Stimulated activated naive CD8-positive, alpha-beta T cell treated with anti-CD3 and anti-CD28 coated beads, Interleukin-15, amount 100 ng/mL, for 72 hours (primary cell): ENCODE results near the gene PCOLCE2.
"Not testable (repeated sequence)": the region's sequence is repeated elsewhere in the genome, so short reads cannot be mapped to it uniquely, and the experiment has no call there.

Experiments
- ATAC-seq: fragments of 150-1000 bp; cut with Tn5 transposase; 2 replicates; pipeline ENCODE4 v1.10.0; 2021; ENCODE audit warnings: mild to moderate bottlenecking, moderate library complexity
- DNase-seq, 2 donors: peaks; one replicate each; pipeline ENCODE4 v3.0.0; 2021 to 2022
- H3K27ac Mint-ChIP-seq, 2 donors: one replicate each; pipeline ENCODE4 v1.8.0; 2022; ENCODE audit warnings: mild to moderate bottlenecking in 2 of 2, mixed read lengths in 2 of 2, moderate library complexity in 2 of 2
- H3K27me3 Mint-ChIP-seq: one replicate; pipeline ENCODE4 v1.8.0; 2022; ENCODE audit warnings: mixed read lengths
- H3K4me1 Mint-ChIP-seq: one replicate; pipeline ENCODE4 v1.8.0; 2022; ENCODE audit warnings: mild to moderate bottlenecking, mixed read lengths
- H3K4me3 Mint-ChIP-seq, 2 donors: one replicate each; pipeline ENCODE4 v1.8.0; 2022; ENCODE audit warnings: mild to moderate bottlenecking in 2 of 2, mixed read lengths in 2 of 2, moderate library complexity in 1 of 2
- H3K9me3 Mint-ChIP-seq, 2 donors: one replicate each; pipeline ENCODE4 v1.8.0; 2022; ENCODE audit warnings: mixed read lengths in 2 of 2

Gene PCOLCE2

DNA sequence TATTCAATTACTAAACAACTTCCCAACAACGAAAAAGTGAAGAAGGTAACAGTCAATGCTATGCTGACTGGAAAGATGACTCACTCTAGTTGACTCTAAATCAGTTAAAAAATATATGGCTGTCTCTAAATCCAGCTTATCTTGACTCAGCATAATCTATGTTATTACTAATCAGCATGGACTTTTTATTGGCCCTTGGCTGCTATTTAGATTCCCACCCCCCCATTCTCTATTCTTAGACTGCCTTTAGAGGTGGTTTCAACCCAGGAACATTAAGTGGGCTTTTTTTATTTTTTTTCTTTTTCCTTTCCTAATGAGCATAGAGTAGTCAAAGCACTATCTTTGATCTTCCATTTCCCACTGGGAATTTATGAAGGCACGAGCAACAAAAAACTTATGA is 1.9 kb downstream of the PCOLCE2 start:
- peaks cover 75% of the 10 kb centered on the region for H3K27me3 Mint-ChIP-seq
- H3K4me1 Mint-ChIP-seq = peaks cover 14% of the 10 kb centered on the region
- no peak overlapping the region for H3K27ac Mint-ChIP-seq
- no peak overlapping the region for H3K4me3 Mint-ChIP-seq
- DNase-seq = no peak
- no peaks in the 10 kb centered on the region for H3K9me3 Mint-ChIP-seq
- no peak for ATAC-seq

DNA sequence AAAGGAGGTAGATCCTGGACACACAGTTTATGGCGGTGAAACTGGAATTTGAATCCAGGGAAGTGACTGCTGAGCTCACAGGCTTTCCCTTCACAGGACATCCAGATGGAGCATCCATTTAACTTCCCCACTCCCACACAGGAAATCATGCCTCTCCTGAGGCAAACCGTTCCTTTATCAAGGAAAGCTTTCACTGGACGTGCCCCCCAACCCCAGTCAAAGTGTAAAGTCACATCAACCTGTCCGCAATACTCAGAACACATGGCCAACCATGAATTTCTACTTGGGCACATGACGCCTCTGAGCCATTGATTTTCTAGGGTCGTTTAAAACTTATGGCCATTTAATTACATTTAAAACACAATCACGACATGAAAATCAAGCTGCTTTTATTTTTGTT is 2.9 kb downstream of the PCOLCE2 start:
- Mint-ChIP-seq H3K27me3 (peaks cover 71% of the 10 kb centered on the region), H3K9me3 (no peaks in the 10 kb centered on the region), H3K4me3 (no peak overlapping the region), H3K4me1 (peaks cover 14% of the 10 kb centered on the region), H3K27ac (no peak overlapping the region)
- ATAC-seq (no peak), DNase-seq (no peak)

DNA sequence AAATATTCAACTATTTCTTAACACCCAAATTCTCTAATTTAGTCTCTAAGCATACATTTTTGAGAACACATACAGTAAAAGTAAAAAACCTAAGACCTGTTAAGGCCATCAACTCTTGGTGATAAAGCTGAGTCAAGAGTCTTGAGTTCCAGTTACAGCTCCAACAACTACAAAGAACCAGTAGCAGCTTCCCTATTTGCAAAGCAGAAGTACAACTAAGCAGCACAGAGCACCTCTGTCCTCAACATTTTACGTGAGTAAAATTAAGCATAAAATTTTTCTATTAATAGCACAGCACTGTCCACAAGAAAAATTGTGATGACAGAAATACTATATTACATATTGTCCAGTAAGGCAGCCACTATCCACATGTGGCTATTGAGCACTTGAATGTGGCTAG is 4.4 kb downstream of the PCOLCE2 start:
- ATAC-seq (no peak), DNase-seq (no peak)
- Mint-ChIP-seq H3K27ac (no peak overlapping the region), H3K9me3 (no peaks in the 10 kb centered on the region), H3K27me3 (peaks cover 62% of the 10 kb centered on the region), H3K4me3 (no peak overlapping the region), H3K4me1 (peaks cover 13% of the 10 kb centered on the region)

DNA sequence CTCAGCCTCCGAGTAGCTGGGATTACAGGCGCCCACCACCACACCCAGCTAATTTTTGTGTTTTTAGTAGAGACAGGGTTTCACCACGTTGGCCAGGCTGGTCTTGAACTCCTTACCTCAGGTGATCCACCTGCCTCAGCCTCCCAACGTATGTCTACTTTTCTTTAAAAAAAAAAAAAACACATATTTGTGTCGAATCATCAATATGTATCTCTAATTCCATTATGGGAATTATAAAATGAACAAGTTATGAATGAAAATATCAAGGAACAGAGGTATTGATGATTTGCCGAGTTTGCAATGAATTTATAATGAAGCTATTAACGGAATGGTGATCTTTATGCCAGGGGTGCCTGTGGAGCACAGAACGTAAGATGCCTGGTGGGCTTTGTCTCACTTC is 5.3 kb downstream of the PCOLCE2 start:
- H3K4me1 Mint-ChIP-seq, H3K9me3 Mint-ChIP-seq, DNase-seq, H3K27ac Mint-ChIP-seq, H3K4me3 Mint-ChIP-seq, ATAC-seq: not testable (repeated sequence)
- H3K27me3 Mint-ChIP-seq = peaks cover 56% of the 10 kb centered on the region

DNA sequence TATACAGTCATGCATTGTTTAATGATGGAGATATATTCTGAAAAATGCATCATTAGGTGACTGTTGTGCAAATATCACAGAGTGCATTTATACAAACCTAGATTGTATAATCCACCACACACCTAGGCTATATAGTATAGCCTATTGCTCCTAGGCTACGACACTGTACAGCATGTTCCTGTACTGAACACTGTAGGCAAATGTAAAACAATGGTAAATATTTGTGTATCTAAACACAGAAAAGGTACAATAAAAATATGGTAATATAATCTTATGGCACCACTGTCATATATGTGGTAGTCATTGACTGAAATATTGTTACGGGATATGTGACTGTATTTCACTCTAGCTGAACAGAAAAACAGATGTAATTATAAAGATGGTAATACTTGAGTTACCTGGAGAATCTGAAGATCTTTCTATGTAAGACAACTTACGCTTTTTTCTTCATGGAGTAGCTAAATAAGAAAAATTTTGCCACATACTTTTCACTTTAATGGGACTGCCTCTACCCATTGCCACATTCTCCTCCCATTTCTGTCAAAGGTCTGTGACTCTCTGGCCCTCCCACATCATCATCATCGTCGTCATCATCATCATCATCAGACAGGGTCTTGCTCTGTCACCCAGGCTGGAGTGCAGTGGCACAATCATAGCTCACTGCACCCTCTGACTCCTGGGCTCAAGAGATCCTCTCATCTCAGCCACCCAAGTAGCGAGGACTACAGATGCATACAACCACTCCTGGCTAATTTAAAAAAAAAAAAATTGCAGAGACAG is 7.2 kb downstream of the PCOLCE2 start:
- Mint-ChIP-seq H3K27ac (no peak overlapping the region), H3K4me3 (no peak overlapping the region), H3K9me3 (no peaks in the 10 kb centered on the region), H3K4me1 (no peaks in the 10 kb centered on the region), H3K27me3 (peaks cover 43% of the 10 kb centered on the region)
- DNase-seq (no peak), ATAC-seq (no peak)

DNA sequence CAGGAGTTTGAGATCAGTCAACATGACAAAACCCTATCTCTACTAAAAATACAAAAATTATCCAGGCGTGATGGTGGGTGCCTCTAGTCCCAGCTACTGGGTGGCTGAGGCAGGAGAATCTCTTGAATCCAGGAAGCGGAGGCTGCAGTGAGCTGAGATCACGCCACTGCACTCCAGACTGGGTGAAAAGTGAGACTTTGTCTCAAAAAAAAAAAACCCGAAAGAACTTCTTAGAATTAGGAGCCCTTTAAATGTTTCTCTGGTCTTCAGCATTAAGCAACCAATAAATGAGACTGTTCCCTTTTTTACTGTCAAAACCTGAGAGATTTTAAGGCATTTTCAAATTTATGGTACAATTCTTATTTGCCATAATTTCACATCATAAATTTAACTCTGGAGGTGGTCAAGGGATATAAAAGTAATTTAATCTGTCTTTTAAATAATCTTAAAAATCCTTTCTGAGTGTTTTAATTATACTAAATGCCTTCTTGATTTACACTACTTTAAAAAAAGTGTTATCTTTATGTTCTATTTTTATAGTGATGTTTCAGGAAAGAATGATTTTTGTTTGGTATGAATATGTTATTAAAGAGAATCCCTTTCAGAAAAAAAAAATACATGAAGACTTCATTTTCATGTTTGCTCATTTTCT is 10.1 kb downstream of the PCOLCE2 start:
- H3K27ac Mint-ChIP-seq = no peak overlapping the region
- no peak overlapping the region for H3K4me3 Mint-ChIP-seq
- peaks cover 8% of the 10 kb centered on the region for H3K4me1 Mint-ChIP-seq
- DNase-seq (no peak), ATAC-seq (no peak)
- H3K9me3 Mint-ChIP-seq = no peaks in the 10 kb centered on the region
- peaks cover 19% of the 10 kb centered on the region for H3K27me3 Mint-ChIP-seq

DNA sequence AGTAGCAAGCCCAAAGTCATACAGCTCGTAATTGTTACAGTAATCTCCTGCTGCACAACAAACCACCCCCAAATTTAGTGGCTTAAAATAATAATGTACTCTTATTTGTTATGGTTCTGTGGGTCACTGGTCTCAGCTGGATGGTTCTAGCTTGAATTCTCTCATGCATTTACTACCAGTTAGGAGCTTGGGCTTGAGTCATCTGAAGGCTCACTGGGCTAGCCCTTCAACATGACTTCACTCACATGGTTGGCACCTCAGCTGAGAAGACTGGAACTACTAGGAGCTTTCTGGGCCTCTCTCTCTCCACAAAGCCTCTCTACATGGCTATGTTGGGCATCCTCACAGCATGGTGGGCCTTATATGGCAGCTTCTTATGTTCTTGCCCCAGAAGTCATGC is 12.5 kb downstream of the PCOLCE2 start:
- H3K4me3 Mint-ChIP-seq = no peak overlapping the region
- no peak overlapping the region for H3K27ac Mint-ChIP-seq
- no peaks in the 10 kb centered on the region for H3K9me3 Mint-ChIP-seq
- DNase-seq (no peak), ATAC-seq (no peak)
- H3K4me1 Mint-ChIP-seq = peaks cover 8% of the 10 kb centered on the region
- peaks cover 9% of the 10 kb centered on the region for H3K27me3 Mint-ChIP-seq

DNA sequence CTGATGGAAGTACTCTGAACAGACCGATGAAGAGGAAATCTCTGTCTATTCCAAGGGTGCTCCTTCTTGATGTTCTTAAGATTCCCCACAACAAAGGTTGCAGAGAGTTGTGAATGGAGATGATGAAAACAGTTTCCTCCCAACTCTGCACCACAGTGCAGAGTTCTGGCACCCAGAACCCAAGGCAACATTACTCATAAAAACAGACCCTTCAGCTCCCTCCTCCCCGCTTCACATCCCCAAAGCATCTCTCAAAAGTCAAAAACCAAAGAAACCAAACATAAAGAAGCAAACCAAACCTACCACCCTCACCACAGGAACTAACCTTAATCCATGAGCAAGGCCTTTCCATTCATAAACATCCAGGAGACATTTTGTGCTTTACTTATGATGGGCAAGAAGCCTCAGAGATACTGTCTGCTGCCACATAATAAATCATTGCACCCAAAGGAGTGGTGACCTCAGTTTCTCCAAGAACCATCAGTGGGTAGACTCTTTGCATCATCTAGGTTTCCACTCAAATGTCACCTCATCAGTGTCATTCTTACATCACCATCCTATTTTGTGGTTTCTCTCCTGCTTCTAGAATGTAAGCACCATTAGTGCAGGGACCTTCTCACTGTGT is 13.2 kb downstream of the PCOLCE2 start:
- peak overlapping the region; percentile 1 to 23 for H3K27ac Mint-ChIP-seq
- peaks cover 8% of the 10 kb centered on the region for H3K4me1 Mint-ChIP-seq
- no peaks in the 10 kb centered on the region for H3K9me3 Mint-ChIP-seq
- H3K4me3 Mint-ChIP-seq = peak overlapping the region in 1 of 2 donors; percentile 4
- H3K27me3 Mint-ChIP-seq = peaks cover 15% of the 10 kb centered on the region
- ATAC-seq (peak; percentile 85), DNase-seq (peak in 1 of 2 donors; percentile 20)

DNA sequence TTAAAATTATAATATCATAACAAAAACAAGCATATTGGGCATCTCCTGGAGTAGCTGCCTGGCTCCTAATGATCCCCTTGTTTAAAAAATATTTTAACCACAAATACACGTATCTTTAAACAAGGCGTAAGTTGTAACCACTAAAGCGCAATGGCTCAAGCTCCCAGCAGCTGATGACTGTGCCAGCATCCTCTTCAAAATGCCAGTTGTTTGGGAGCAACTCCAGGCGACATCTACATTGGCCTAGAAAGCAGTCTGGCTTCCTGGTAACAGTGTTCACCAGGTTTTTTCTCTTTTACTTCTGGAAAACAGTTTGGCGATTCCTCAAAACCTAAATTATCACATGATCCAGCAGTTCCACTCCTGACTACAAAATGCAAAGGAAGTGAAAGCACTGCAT is 13.8 kb downstream of the PCOLCE2 start:
- no peaks in the 10 kb centered on the region for H3K9me3 Mint-ChIP-seq
- peaks cover 8% of the 10 kb centered on the region for H3K4me1 Mint-ChIP-seq
- H3K27ac Mint-ChIP-seq = no peak overlapping the region
- no peak for DNase-seq
- ATAC-seq = no peak
- H3K27me3 Mint-ChIP-seq = peaks cover 16% of the 10 kb centered on the region
- H3K4me3 Mint-ChIP-seq = no peak overlapping the region

DNA sequence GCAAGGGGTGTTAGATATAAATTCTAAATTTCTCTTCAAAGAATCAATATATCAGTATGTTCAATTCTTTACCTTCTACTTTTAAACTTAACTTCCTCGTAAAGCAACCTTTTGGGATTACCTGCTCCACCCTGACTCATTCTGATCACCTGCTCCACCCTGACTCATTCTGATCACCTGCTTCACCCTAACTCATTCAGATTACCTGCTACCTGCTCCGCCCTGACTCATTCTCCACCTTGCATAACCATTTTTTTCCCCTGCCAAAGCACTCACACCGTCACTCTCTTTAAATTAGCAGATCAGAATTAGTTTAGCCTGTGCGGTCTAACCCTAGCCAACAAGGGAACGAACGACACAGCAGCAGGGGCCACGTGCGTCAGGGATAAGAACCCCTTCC is 20.5 kb downstream of the PCOLCE2 start:
- not testable (repeated sequence) for H3K27me3 Mint-ChIP-seq, H3K4me1 Mint-ChIP-seq, H3K4me3 Mint-ChIP-seq, H3K9me3 Mint-ChIP-seq, ATAC-seq, DNase-seq
- peak overlapping the region in 1 of 2 donors; percentile 0 for H3K27ac Mint-ChIP-seq

DNA sequence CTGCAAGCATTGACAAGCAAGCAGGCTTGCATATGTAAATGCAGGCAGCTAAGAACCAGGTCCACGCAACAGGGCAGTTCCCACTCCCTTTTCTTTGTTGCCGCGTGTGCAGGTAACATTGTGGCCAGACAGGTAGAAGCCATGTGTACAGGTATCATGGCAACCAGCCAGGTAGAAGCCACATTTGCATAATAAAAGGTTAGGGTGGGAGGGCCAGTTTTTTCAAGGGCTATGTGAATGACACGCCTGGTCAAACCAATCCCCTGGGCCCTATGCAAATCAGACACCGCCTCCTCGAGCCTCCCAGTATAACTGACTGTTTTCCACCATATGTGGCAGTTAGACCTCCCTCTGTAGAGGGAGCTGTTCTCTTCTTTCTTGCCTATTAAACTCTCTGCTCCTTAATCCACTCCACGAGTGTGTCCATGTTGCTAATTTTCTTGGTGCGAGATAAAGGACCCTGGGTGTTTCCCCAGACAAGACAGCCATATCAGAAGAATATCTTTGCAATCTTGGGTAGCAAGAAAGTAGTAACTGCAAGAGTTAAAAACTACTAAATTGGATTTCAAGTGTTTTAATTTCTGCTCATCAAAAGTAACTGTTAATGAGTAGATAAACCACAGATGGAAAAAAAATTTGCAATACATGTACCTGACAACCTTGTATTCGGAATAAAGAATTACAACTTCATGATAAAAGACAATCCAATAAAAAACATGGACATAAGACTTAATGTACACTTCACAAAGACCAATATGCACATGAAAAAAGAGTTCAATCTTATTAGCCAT is 21.8 kb downstream of the PCOLCE2 start:
- Mint-ChIP-seq H3K4me3 (no peak overlapping the region), H3K27me3 (peaks cover 8% of the 10 kb centered on the region), H3K9me3 (no peaks in the 10 kb centered on the region), H3K27ac (no peak overlapping the region), H3K4me1 (peaks cover 12% of the 10 kb centered on the region)
- ATAC-seq = no peak
- no peak for DNase-seq

DNA sequence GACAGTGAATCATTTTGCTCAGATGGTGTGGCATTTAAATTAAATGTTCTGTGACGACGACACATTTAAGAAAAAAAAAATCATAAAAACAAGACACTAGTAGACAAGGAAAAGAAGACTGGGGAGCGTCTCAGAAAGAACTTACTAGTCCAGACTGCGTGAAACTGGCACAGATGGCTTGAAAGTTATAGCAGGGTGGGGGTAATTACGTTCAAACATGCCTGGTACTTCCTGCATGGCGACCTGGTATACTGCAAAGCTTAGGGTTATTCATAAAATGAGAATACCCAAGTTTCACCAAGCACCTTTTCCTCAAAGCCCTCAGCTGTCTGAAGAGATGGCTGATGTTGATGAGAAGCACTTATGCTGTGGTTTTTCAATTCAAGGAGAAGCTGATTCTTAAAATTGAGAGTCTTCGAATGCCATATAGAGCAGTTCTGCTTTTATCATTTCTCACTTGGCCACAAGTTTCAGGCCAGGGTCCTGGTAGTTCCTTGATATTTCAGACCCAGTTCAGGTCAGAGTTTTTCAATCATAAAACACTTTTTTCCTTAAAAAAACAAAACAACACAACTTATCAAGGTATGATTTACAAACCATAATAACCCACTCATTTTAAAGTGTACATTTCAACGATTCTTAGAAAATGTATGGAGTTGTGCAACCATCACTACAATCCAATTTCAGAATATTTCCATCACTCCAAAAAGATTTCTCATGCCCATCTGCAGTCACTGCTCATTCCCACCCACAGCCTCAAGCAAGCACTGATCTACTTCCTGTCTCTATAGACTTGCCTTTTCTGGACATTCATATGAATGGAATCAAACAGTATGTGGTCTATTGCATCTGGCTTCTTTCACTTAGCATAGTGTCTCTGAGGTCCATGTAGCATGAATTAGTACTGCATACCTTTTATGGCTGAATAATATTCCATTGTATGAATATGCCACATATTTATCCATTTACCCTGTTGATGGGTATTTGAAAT is 24.7 kb downstream of the PCOLCE2 start:
- no peak for ATAC-seq
- no peaks in the 10 kb centered on the region for H3K9me3 Mint-ChIP-seq
- peaks cover 12% of the 10 kb centered on the region for H3K4me1 Mint-ChIP-seq
- peaks cover 20% of the 10 kb centered on the region for H3K27me3 Mint-ChIP-seq
- DNase-seq = no peak
- H3K27ac Mint-ChIP-seq = no peak overlapping the region
- no peak overlapping the region for H3K4me3 Mint-ChIP-seq

DNA sequence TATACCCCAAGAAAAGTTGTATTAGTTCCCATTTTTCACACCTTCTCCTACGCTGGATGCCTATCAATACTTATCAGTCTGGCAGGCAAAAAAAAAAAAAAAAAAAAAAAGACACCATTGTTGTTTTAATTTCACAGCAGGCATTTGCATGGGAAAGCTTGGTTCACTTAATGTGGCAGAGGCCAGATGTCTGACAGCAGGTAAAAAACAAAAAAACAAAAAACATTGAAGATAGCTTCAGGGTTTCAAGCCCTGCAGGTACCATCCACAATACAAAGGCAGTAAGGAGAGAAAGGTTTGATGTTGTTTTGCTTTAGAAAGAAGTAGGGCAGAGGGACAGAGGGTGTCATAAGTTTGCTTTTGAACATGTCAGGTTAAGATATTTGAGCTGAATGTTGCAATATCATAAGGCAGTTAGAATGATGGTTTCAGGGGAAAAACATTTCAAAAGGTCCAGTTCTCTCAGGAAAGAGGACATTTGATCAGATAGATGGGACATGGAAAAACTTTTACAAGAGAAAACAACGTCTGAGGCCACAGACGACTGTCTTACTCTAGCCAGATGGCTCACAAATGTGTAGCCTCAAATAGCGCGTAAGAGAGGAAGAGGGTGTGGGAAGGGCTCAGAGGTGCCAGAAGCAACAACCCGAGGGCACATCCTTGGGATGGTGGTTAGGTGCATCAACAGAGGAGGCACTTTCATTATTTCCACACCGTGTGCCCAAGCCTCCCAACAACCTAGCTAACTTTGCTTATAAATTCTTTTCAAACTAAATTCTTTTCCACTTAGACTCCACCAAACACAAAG is 25.7 kb downstream of the PCOLCE2 start:
- no peaks in the 10 kb centered on the region for H3K9me3 Mint-ChIP-seq
- H3K27me3 Mint-ChIP-seq = peaks cover 22% of the 10 kb centered on the region
- H3K4me1 Mint-ChIP-seq = peaks cover 12% of the 10 kb centered on the region
- ATAC-seq (peak; percentile 52), DNase-seq (no peak)
- H3K4me3 Mint-ChIP-seq = peak overlapping the region in 1 of 2 donors; percentile 3
- peak overlapping the region in 1 of 2 donors; percentile 13 for H3K27ac Mint-ChIP-seq

DNA sequence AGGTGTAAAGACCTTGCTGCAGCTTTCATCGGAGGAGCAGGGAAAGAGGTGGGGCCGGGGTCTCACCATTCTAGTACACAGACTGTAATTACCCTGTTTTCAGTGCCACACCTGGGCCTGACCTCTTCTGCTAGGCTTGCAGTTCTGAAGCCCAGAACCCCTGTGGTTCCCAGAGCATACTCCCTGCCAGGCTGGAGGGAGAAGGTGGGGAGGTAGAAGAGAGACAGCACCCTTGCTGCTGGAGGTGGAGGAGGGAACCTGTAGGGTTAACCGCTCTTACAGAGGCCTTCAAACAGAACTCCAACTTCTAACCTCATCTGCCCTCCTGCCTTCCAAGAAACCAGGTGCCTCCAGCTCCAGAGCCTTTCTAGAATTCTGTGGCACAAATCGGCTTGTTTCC is 27.0 kb downstream of the PCOLCE2 start:
- no peak overlapping the region for H3K4me3 Mint-ChIP-seq
- no peak for ATAC-seq
- DNase-seq = no peak
- H3K9me3 Mint-ChIP-seq = no peaks in the 10 kb centered on the region
- no peak overlapping the region for H3K27ac Mint-ChIP-seq
- H3K27me3 Mint-ChIP-seq = peaks cover 26% of the 10 kb centered on the region
- peaks cover 12% of the 10 kb centered on the region for H3K4me1 Mint-ChIP-seq
